NCI-H187 treated with DMSO at 0.1 percent for 48 hours (cell line): Measurements from ENCODE around the gene FHOD3.
"Not testable (repeated sequence)": the region's sequence is repeated elsewhere in the genome, so short reads cannot be mapped to it uniquely, and the experiment has no call there.

Experiments
- DNase-seq: peaks from one replicate; lab custom pipeline; 2025; lab: John Stamatoyannopoulos, UW

FHOD3 gene

GRCh38 chr18:36350839-36351469, 53.4 kb downstream of the FHOD3 start:
- no peak for DNase-seq

GRCh38 chr18:36352384-36352783, 54.9 kb downstream of the FHOD3 start:
- DNase-seq: no peak

- no peak for DNase-seq
These were observed 57.5 kb downstream of the FHOD3 start for GRCh38 chr18:36354989-36355388.

DNA sequence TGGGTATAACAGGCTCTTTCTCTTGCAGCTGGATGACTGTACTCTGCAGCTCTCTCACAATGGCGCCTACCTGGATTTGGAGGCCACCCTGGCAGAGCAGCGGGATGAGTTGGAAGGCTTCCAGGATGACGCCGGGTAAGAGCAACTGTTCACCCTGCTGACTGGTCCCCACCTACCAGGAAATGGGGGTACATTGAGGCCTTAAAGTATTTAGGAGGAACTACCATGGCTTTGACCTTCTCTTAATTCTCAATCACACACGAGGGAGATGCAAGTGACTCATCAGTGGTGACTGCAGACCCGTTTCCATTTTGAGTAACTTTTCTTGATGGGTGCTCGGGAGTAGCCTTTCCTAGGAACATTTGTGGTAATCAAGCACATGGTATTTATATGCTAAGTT, 58.0 kb downstream of the FHOD3 start:
- DNase-seq: no peak

- not testable (repeated sequence) for DNase-seq
These were observed 59.2 kb downstream of the FHOD3 start for GRCh38 chr18:36356741-36357140.

- no peak for DNase-seq
These were observed 60.6 kb downstream of the FHOD3 start for GRCh38 chr18:36358141-36358540.

- DNase-seq: no peak
These were observed 62.9 kb downstream of the FHOD3 start for GRCh38 chr18:36360256-36360909.

DNA sequence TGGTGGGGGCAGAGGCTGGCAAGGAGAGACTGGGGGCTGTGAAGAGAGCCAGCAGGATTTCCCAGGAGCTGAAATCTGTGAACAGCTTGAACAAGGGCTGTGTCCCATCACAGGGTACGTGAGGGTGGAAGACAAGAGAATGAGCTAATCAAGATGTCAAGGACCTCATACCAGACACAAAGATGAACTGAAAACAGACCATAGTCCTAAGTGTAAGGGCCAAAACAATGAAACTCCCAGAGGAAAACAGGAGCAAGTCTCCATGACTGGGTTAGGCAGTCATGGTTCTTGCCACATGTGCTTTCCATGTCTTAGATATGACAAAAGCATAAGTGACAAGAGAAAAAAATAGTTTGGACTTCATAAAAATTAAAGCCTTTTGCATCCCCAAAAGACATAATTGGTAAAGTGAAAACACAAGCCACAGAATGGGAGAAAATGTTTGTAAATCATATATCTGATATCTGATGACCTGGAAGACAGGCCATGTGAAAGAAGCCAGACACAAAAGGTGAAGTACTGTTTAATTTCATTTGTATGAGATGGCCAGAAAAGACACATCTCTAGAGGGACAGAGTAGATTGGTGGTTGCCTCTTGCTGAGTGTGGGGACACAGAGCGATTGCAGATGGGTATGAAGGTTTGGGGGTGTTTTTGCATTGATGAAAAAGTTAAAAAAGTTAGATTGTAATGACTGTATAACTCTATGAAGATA, 67.6 kb downstream of the FHOD3 start:
- DNase-seq: no peak

DNA sequence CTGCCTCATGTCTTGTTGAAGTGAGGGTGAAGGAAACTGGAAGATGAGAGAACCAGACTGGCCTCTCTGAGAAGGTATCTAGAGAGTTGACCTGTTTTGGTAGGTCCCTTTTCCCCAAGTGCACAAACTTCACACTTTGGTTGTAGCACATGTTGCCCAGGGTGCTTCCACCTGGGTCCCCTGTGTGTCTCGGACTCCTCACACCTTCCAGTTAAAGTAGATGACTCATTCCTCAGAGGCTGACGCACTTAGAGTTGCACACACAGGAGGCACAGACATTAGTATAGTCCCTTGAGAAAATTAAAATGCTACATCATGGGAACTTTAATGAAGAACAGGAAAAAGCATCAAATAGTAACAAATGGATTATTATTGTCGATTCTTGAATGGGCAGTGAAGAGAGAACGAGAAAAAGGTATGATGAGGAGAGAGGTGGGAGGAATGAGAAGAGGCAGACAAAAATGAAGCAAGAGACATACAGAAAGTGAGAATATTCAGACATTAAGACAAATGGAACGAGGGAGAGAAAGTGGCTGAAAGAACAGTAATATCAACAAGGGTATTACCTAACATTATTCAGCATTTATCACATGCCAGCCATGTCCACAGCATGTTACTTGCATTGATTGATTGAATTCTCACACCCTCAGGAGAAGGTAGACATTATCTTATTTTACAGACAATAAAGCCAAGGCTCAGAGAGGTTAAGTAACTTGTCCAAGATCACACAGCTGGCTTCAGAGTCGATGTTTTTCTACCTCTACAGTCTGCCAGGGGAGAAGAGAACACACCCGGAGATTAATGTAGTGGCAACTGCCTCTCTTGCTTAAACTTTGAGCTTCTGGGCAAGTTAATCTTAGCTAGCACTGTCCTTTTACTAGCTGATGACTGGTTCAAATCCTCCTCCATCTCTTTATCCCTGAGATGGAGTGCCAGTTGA, 68.6 kb downstream of the FHOD3 start:
- no peak for DNase-seq

GRCh38 chr18:36366994-36367839, 69.7 kb downstream of the FHOD3 start:
- DNase-seq: no peak

GRCh38 chr18:36368889-36369288, 71.4 kb downstream of the FHOD3 start:
- no peak for DNase-seq

- DNase-seq: no peak
These were observed 75.4 kb downstream of the FHOD3 start for GRCh38 chr18:36372903-36373311.

DNA sequence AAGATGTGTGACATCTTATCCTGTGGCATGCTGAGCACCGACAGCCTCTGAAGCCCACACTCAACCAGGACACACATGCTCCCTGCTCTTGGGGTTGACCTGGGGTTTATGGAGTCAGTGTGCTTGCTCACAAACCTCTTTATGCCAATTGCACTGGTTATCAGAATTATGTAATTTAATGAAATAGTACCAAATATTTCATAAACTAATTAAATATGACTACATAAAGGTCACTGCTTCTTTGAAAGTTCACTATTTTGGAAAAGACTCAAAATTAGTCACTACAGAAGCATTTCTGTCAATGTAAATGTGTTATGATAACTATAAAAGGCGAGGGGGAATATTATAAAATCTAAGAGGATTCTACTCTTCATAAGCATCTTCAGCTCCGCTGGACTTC, 76.7 kb downstream of the FHOD3 start:
- DNase-seq: no peak

- no peak for DNase-seq
These were observed 77.6 kb downstream of the FHOD3 start for GRCh38 chr18:36375118-36375517.

DNA sequence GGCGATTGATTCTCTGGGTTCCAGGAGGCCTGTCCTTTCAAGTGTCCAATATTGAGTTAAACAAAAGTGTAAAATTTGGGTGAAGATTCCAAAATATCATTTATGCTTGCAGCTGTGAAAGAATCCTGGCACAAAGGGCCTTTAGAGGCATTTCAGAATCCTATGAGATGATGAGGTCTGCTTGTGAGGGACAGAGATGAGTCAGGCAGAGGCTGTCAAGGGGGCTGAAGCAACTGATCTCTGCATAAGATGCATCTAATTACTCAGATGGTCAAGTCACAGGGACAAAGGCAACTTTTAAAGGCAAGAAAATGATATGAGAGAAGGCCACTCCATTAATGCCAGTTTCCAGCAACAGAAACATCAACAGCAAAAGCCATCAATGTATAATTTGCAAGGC, 78.8 kb downstream of the FHOD3 start:
- DNase-seq: no peak

GRCh38 chr18:36377626-36378025, 80.1 kb downstream of the FHOD3 start:
- DNase-seq: no peak

DNA sequence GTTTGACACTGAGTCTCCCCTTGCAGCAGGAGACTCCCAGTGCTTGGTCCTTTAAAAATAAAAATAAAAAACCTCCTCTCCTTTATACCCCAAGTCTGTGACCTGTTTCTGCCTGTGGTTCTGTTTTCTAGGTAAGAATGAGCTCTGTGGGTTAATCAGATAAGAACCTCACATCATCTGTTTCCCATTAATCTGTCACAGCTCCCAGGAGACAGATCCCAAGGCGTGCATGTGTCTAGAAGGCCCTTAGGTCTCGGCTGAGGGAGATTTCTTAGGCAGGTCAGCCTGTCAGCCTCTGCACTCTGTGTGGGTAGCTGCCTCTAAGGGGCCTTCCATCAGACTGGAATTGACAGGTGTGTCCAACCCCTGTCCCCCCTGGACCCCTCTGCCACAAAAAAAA, 80.7 kb downstream of the FHOD3 start:
- no peak for DNase-seq

DNA sequence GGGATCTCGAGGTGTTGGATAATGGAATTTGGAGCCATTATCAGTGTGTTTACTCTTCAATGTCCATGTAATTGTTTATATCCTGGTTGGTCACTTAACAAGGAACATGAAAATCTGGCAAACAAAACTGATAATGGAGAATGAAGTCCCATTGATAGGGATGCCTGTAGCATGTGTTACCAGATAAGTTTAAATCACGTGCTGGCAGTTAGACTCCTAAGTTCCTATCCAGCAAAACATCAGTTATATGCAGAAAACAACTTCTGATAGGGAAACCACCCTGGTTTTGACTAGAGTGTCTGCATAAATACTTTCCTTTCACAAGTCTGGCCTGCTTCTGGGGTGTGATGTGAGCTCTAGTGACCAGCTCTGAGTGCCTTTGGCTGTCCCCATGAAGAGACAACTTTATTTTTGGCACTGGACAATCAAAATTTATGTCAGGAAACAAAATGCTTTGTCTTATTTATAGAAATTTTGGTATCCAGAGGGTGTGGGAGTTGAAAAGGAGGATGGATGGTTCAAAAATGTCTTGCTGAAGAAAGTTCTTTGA, 82.0 kb downstream of the FHOD3 start:
- no peak for DNase-seq

- no peak for DNase-seq
These were observed 82.8 kb downstream of the FHOD3 start for GRCh38 chr18:36380173-36380827.

- no peak for DNase-seq
These were observed 83.6 kb downstream of the FHOD3 start for GRCh38 chr18:36381075-36381474.
